OCI-LY7 (cell line): ENCODE data around the gene CMKLR1. TPM values are rescaled to one million over a fixed set of nuclear protein-coding genes. Genes with fewer than 3 reads are reported as not detected.

Experiments used
- BruUV-seq: library from RNA; stranded (reverse); fragments of 400-500 nt; replicated peaks from 2 replicates; lab custom pipeline; 2021; lab: Mats Ljungman, UMichigan
- CTCF ChIA-PET: fragments of 300-600 bp; sonication (Branson Sonifier 250); formaldehyde crosslinking; loops from one replicate; lab custom pipeline; 2022; ENCODE audit warnings: antibody characterized with exemption; ENCODE audit not compliant: unreplicated experiment; lab: Charles Lee
- POLR2A ChIA-PET: fragments of 300-600 bp; sonication (Branson Sonifier 250); formaldehyde crosslinking; loops from one replicate; lab custom pipeline; 2022; ENCODE audit warnings: antibody characterized with exemption; lab: Charles Lee
- DNase-seq: peaks from one replicate; pipeline ENCODE4 v3.0.0-alpha.2; 2015; ENCODE audit warnings: low spot score
- H2AFZ ChIP-seq: fragments of 200-600 bp; sonication (generic), shearing (Covaris generic); 2 replicates; pipeline ENCODE4 v1.6.1; 2014; ENCODE audit warnings: mild to moderate bottlenecking, antibody characterized with exemption, low read length, moderate library complexity
- H3K27ac ChIP-seq: fragments of 200-600 bp; sonication (generic); 2 replicates; pipeline ENCODE4 v1.5.1; 2014; ENCODE audit warnings: mixed run types, low read depth, mild to moderate bottlenecking, moderate library complexity, low read length, inconsistent platforms; ENCODE audit not compliant: poor library complexity, severe bottlenecking
- H3K36me3 ChIP-seq: fragments of 200-600 bp; sonication (generic); 2 replicates; pipeline ENCODE4 v1.6.1; 2014; ENCODE audit warnings: mild to moderate bottlenecking, antibody characterized with exemption, low read length, moderate library complexity, mixed read lengths; ENCODE audit not compliant: insufficient read depth
- H3K4me1 ChIP-seq: fragments of 200-600 bp; sonication (generic); 2 replicates; pipeline ENCODE4 v1.5.1; 2014; ENCODE audit warnings: mild to moderate bottlenecking, low read length; ENCODE audit not compliant: insufficient read depth, poor library complexity, severe bottlenecking
- H3K4me2 ChIP-seq: fragments of 200-600 bp; sonication (generic); 2 replicates; pipeline ENCODE4 v1.6.1; 2014; ENCODE audit warnings: mild to moderate bottlenecking, low read length
- H3K4me3 ChIP-seq: fragments of 200-600 bp; sonication (generic); 2 replicates; pipeline ENCODE4 v1.5.1; 2014; ENCODE audit warnings: mild to moderate bottlenecking, low read depth, low read length; ENCODE audit not compliant: poor library complexity, severe bottlenecking
- H3K79me2 ChIP-seq: fragments of 200-600 bp; sonication (generic); 2 replicates; pipeline ENCODE4 v1.6.1; 2016; ENCODE audit warnings: low read depth, mild to moderate bottlenecking, low read length, moderate library complexity, mixed read lengths; ENCODE audit not compliant: insufficient read depth
- H3K9me2 ChIP-seq: fragments of 200-600 bp; sonication (generic); 2 replicates; pipeline ENCODE4 v1.6.1; 2016; ENCODE audit warnings: mild to moderate bottlenecking, low read length, mixed read lengths; ENCODE audit not compliant: insufficient read depth
- H3K9me3 ChIP-seq: fragments of 200-600 bp; sonication (generic); 2 replicates; pipeline ENCODE4 v1.6.1; 2014; ENCODE audit warnings: mild to moderate bottlenecking, mixed run types, low read length, mixed read lengths
- H4K20me1 ChIP-seq: fragments of 200-600 bp; sonication (generic); 2 replicates; pipeline ENCODE4 v1.6.1; 2014; ENCODE audit warnings: mild to moderate bottlenecking, antibody characterized with exemption, low read length, moderate library complexity, mixed read lengths; ENCODE audit not compliant: insufficient read depth
- EZH2phosphoT487 ChIP-seq: fragments of 200-600 bp; sonication (generic); IDR thresholded peaks from 2 replicates; pipeline ENCODE4 v1.6.1; 2018; ENCODE audit warnings: low read depth, borderline replicate concordance, mild to moderate bottlenecking, mixed run types, antibody characterized with exemption, low read length, moderate library complexity, mixed read lengths
- intact Hi-C: fragments of 100-400 bp; cut with micrococcal nuclease; formaldehyde crosslinking; loops from one replicate; pipeline ENCODE4 v1.10.0; 2022; ENCODE audit not compliant: unreplicated experiment
- total RNA-seq, 2 experiments: library from RNA; depleted of rRNA in 1 of 2; stranded (reverse); fragments of >200 nt in 1 of 2; shearing (Covaris generic) in 1 of 2; gene quantifications; 2 replicates each; pipeline ENCODE4 v1.2.3, GENCODE V29; 2014 to 2022
- TF ChIP-seq, protein P1 (sequence below): fragments of 200-600 bp; sonication (generic); conservative IDR thresholded peaks from 2 replicates; pipeline ENCODE4 v1.5.1; 2014; ENCODE audit warnings: mild to moderate bottlenecking, antibody characterized with exemption, low read length, moderate library complexity, mixed read lengths

CMKLR1 gene
- total RNA-seq, 2 experiments from 2014 or later: not detected

DNA sequence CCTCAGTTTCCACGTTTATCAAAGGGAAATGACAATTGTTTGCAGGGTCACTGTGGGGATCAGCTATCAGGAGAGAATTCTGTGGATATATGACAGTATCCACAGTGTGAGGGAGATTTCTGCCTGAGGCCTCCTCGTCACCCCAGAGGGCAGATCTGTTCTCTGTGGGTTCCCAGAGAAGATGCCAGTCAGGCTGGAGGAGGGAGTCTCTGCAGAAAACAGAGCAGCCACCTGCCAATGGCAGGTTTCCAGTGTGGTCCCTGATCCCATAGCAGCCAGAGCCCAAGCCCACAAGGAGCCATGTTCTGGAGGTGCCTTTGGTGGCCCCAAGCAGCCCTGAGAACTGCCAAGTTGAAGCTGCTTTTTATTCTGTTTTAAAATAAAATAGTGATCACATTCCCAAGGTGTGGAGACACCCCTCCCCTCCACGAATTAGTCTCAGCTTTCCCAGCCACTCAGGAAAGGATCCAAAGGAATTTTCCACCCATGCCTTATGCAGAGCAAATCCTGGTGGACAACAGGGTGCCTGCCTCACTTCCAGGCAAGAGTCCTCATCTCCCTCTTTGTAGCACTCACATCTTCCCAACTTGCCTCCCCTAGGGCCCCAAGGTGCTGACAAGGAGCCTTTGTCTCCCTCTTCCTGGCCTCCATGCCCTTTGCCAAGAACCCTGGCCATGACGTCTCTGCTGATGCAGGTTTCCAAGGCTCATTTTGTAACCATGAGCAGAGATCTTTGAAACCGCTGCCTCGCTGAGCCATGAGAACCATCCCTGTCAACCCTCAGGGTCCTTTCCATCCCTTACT lies 20.4 kb downstream of the CMKLR1 start:
- ChIA-PET POLR2A (no interaction called here), CTCF (no interaction called here)
- TF ChIP-seq, protein P1, sequence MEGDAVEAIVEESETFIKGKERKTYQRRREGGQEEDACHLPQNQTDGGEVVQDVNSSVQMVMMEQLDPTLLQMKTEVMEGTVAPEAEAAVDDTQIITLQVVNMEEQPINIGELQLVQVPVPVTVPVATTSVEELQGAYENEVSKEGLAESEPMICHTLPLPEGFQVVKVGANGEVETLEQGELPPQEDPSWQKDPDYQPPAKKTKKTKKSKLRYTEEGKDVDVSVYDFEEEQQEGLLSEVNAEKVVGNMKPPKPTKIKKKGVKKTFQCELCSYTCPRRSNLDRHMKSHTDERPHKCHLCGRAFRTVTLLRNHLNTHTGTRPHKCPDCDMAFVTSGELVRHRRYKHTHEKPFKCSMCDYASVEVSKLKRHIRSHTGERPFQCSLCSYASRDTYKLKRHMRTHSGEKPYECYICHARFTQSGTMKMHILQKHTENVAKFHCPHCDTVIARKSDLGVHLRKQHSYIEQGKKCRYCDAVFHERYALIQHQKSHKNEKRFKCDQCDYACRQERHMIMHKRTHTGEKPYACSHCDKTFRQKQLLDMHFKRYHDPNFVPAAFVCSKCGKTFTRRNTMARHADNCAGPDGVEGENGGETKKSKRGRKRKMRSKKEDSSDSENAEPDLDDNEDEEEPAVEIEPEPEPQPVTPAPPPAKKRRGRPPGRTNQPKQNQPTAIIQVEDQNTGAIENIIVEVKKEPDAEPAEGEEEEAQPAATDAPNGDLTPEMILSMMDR: no peak
- TF ChIP-seq EZH2phosphoT487: no peak
- BruUV-seq: no TSS peak
- DNase-seq: no peak
- H3K4me2 ChIP-seq: no peak overlapping the region
- no peaks in the 10 kb centered on the region for H3K36me3 ChIP-seq
- H3K4me3 ChIP-seq: no peak overlapping the region
- H4K20me1 ChIP-seq: no peaks in the 10 kb centered on the region
- H3K9me2 ChIP-seq: no peaks in the 10 kb centered on the region
- H3K9me3 ChIP-seq: no peaks in the 10 kb centered on the region
- H3K79me2 ChIP-seq: no peaks in the 10 kb centered on the region
- H3K4me1 ChIP-seq: peaks cover 3% of the 10 kb centered on the region
- intact Hi-C loops: no loop called here
- no peak overlapping the region for H2AFZ ChIP-seq
- no peak overlapping the region for H3K27ac ChIP-seq

DNA sequence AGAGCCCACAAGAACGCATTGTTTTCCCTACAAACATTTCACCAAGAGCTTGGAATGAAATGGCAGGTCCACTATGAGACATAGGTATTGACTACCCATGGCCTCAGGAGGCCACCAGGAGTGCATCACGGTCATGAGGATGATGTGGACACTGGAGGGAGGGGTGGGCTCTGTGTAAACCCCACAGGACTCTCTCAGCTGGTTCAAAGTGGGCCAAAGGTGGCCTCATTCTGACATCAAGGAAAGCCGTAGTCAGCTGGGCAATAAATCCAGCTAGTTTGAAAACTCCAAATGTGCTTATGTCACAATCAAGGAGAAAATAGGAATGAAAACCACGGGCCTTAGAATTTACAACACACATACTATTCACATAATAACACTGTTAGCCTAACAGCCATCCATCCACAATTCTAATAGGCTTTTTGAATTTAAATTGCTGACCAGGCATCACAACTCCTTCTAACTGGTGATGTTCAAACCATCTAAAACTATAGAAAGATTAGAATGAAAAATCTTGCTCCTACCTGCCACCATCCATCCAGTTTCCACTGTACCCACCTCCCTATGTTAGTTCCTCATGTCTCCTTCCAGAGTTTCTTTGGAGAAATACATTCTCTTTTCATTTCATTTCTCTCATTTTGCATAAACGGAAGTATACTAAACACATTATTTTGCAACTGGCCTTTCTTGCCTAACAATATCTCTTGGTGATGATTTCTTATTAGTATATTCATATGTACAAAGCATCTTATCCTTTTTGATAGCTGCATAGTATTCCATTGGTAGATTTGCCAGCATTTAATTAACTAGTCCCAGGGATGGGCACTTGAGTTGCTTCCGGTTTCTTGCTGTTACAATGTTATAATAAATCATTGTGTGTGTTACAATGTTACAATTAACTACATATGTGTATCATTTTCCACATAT lies 21.5 kb downstream of the CMKLR1 start:
- no peak for TF ChIP-seq EZH2phosphoT487
- TF ChIP-seq, protein P1: no peak
- intact Hi-C loops: no loop called here
- ChIA-PET POLR2A (no interaction called here), CTCF (no interaction called here)
- H3K4me1 ChIP-seq: peaks cover 4% of the 10 kb centered on the region
- DNase-seq: no peak
- H3K9me2 ChIP-seq: no peaks in the 10 kb centered on the region
- H3K9me3 ChIP-seq: no peaks in the 10 kb centered on the region
- H3K36me3 ChIP-seq: no peaks in the 10 kb centered on the region
- no peak overlapping the region for H3K4me2 ChIP-seq
- H3K79me2 ChIP-seq: no peaks in the 10 kb centered on the region
- H3K4me3 ChIP-seq: no peak overlapping the region
- BruUV-seq: no TSS peak
- no peak overlapping the region for H3K27ac ChIP-seq
- no peak overlapping the region for H2AFZ ChIP-seq
- H4K20me1 ChIP-seq: no peaks in the 10 kb centered on the region
